HG02938 (cell line): ENCODE results near the gene HERC4.
"Not testable (repeated sequence)": the region's sequence is repeated elsewhere in the genome, so short reads cannot be mapped to it uniquely, and the experiment has no call there.

Source experiments
- ATAC-seq: cut with Tn5 transposase; IDR thresholded peaks from one replicate; pipeline ENCODE4 v1.9.1; 2021; ENCODE audit warnings: mild to moderate bottlenecking, moderate library complexity; ENCODE audit not compliant: unreplicated experiment

HERC4 gene

DNA sequence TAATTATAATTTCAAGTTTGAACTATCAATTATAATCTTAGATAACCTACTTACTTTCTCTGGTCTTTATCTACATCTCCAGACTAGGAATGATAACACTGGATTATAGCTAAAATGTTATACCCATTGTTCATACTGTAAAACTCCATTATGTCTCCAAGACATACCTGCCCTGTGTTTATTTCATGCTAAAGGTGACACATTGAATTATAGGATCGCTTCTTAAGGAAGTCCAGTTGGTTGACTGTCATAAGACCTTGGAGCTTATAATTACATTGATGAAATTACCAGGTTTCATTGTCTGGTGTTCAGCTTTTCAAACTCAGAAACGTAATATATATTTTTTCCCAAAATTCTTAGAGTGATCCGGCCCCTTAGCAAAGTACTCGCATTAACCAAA is 15.5 kb upstream of the HERC4 start:
- no peak for ATAC-seq

DNA sequence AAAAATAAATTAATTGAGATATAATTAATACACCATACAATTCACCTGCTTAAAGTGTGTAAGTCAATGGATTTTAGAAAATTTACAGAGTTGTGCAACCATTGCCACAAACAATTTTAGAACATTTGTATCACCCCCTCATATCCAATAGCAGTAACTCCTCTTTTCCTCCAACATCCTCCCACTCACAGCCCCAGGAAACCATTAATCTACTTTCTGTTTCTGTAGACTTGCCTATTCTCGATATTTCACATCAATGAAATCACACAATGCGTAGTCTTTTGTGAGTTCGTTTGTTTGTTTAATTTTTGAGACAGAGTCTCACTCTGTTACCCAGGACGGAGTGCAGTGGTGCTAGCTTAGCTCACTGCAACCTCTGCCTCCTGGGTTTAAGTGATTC is 13.7 kb upstream of the HERC4 start:
- peak; percentile 78 for ATAC-seq

DNA sequence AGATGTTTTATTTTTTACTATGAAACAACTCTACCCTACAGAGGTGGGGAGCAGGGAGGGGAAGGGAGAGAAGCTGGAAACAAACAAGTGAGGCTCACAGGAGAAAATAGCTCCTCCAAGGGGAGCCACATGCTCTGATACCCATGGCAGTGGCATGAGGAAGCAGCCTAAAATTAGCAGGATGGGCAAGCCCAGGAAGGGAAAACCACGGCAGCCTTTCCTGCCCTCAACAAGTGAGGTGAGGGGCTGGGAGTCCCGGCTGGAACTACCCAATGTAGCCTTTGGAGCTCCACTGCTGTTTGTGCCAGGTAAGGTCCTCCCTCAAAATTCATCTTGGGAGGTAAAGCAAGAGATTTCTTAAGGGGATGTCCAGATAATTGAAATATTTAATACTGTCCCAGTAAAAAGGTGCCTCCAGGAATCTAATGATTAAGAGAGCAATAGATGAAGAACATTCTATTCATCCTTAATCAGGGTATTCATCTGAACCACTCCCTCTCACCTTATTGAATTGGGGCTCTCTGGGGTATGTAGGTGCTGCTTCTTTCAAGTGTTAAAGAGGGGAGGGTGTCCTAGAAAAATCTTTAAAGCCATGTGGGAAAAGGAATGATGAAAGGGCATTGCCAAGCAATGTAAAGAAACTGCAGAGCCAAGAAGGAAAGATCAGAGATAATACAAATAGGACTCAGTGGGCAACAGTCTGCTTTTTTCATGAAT is 12.8 kb upstream of the HERC4 start:
- ATAC-seq: no peak

GRCh38 chr10:68086910-68087684 is 12.0 kb upstream of the HERC4 start:
- ATAC-seq: no peak

GRCh38 chr10:68086011-68086410 is 10.9 kb upstream of the HERC4 start:
- ATAC-seq: no peak

DNA sequence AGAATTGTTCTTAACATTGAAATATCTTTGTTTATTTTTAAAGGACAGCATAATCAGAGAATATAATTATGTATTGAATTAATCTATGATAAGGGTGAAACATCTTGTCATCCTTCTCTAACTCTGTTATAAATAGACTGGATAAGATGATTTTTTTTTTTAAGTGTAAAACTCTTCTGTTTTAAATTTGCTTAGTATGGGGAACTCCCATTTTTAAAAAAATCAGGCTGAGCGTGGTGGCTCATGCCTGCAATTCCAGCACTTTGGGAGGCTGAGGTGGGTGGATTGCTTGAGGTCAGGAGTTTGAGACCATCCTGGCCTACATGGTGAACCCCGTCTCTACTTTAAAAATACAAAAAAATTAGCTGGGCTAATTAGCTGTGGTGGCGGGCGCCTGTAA is 9.4 kb upstream of the HERC4 start:
- ATAC-seq: no peak

DNA sequence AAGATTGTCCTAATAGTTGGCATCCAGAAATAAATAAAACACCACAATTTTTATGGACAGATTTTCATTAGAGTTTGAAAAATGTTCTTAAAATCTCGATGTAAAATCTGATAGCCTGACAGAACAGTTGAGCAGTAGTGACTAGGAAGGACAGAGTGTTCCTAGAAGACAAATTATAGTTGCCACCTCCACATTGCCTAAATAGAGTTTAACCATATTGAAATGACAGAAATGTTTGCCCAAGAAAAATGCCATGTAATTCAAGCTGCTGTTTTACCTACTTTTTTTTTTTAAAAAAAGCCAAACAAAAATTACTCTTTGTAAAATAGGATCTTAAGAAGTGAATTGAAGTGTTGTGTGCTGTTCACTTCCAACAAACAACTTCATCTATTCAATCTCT is 8.9 kb upstream of the HERC4 start:
- no peak for ATAC-seq

DNA sequence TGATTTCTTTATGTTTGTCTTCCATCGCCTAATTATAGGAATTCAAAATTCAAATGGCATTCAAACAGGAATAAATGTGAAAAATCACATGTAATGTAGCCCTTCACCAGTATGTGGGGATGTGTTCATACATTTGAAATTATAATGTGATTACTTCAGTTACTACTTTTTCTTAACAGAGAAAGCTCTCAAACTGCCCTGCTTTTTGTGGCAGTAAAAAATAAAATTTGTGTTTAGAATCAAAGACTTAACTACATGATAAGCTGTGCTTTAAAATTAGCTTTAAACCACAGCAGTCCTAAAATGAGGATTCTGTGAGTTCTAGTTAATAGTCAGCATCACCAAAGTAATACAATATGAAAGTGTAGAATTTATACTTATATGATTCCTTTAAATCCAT is 7.8 kb upstream of the HERC4 start:
- no peak for ATAC-seq

DNA sequence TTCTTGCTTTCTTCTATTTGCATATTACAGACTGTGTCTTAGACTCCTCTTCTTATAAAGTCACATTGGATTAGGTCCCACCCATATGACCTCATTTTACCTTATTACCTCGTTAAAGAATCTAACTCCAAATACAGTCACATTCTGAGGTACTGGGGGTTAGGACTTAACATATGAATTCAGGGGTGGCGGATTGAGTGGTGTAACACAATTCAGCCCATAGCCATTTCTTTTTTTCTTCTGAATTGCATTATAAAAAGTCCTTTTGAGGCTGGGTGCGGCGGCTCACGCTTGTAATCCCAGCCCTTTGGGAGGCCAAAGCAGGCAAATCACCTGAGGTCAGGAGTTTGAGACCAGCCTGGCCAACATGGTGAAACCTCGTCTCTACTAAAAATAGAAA is 6.8 kb upstream of the HERC4 start:
- no peak for ATAC-seq

DNA sequence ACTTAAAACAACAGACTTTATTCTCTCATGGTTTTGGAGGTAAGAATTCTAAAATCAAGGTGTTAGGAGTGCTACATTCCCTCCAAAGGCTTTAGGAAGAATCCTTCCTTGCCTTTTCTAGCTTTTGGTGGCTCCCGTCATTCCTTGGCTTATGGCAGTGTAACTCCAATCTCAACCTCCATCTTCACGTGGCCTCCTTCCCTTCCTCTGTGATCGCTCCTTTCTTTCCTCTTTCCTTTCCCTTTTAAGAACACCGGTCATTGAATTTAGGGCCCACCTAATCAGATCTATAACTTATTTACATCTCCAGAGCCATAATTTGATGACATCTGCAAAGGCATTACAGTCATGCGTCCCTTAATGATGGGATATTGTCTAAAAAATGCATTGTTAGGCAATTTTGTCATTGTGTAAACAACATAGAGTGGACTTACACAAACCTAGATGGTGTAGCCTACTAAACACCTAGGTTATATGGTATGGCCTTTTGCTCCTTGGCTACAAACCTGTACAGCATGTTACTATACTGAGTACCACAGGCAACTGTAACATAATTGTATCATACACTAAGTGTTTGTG is 5.9 kb upstream of the HERC4 start:
- no peak for ATAC-seq

GRCh38 chr10:68079434-68079833 is 4.4 kb upstream of the HERC4 start:
- no peak for ATAC-seq

GRCh38 chr10:68077026-68077425 is 1.9 kb upstream of the HERC4 start:
- ATAC-seq: no peak

GRCh38 chr10:68076081-68076480 is 998 bp upstream of the HERC4 start:
- not testable (repeated sequence) for ATAC-seq

DNA sequence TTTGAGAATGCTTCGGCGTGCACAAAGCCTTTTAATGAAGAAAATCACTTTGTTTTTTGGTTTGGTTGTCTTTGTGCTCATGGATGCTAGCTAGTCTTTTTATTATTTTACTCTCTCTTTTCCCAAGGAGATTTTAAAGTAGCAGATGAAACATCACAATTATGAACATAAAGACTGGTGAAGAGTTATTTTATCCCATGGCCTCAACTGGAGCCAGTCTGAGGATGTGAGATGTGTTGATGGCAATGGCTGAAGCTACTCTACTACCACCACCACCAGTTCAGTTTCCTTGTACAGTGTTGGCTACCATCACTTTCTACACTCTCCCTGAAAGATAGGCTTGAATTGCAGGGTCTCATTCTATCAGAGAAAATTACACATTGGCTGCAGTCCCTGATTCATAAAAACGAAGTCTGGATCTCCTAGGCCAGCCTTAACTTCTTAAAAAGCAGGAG is 494 bp upstream of the HERC4 start:
- ATAC-seq: no peak

DNA sequence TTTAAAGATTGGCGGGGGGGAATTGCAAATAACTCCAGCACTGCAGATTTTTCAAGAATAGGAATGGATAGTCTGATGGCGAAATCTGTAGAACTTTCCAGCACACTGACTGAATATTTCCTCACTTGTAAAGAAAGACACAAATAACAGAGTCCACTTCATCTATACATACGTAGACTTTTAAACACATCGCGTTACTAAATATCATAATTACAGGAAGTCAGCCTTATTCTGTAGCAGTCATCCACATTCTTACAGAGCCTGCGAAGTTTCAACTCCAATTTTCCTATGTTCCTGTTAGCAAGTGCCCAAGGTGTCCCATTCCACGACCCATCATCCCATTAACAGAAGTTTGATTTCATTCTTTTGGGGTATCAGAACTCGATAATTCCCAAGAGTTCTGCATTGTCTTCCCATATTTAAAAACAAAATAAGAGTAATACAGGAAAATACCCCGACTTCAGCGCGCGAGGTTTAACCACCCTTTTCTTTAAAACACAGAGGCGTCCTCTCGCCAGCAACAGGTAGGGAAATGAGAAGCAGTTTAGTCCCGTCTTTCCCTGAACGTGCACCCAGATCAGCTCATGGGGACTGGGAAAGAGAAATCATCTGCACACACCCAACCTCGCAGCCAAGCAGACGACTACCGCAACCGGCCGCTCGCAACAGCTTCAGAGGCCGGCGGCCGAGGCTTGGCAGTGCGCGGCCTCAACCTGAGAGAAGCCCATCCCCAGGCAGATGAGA is 880 bp downstream of the HERC4 start:
- no peak for ATAC-seq

DNA sequence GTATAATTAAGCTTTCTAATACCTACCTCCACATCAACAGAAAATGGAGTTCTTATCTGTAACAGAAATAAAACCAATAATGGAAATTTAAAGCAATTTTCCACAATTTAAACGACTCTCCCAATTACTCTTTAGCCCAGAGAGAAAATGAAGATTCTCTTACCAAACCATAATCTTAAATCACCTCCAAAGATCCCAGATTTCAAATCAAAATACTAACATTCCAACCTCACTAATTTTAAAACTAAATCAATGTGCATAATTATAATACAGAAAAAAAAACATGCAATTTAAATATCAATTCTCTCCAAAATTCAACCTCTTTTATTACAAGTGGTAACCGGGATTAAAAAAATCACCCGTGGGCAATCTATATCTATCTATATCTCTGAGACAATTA is 1.5 kb downstream of the HERC4 start:
- no peak for ATAC-seq

DNA sequence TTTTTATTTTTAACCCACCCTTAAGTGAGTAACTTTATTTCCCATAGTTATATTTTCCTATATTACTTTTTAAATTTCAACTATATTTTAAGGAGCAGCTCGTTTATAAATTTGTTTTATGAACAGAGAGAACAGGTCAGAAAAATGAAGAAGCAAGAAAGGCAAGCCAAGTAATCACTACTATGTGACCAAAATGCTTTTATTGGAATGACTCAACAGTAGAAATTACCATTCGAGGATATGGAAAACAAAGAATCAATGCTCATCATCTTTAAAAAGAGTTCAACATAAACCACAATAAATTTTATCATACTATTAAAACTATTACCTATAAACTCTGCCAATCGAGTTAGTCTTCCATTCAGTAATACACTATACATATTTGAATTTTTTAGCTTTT is 7.6 kb downstream of the HERC4 start:
- no peak for ATAC-seq

DNA sequence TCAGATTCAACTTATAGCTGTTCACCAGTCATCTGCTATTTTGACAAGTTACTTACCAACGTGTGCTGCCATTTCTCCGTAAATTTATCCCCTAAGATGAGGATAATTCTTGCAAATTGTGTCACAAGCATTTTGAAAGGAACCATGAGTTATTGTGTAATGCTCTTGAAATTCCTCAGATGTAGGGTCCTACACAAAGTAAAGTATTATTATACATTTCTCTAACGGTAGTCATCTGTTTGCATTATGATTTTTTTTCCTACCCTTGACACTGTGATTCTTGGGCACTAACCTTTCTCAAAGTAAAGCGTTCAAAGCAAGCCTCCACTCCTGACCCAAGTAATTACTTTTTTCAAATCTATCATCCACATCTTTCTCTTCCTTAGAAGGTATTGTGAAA is 8.1 kb downstream of the HERC4 start:
- no peak for ATAC-seq

GRCh38 chr10:68053553-68053952 is 21.5 kb downstream of the HERC4 start:
- ATAC-seq: no peak

GRCh38 chr10:68052463-68052862 is 22.6 kb downstream of the HERC4 start:
- ATAC-seq: no peak

- ATAC-seq: no peak
Observed at GRCh38 chr10:68049289-68050078, 25.6 kb downstream of the HERC4 start.
